ENCODE measurements around the gene FBXO47. TPM values are rescaled to one million over a fixed set of nuclear protein-coding genes. Genes with fewer than 3 reads are reported as not detected.

Gene FBXO47
- total RNA-seq, 4 donors from 2014 or later: 0.26 TPM; not detected in 3

DNA sequence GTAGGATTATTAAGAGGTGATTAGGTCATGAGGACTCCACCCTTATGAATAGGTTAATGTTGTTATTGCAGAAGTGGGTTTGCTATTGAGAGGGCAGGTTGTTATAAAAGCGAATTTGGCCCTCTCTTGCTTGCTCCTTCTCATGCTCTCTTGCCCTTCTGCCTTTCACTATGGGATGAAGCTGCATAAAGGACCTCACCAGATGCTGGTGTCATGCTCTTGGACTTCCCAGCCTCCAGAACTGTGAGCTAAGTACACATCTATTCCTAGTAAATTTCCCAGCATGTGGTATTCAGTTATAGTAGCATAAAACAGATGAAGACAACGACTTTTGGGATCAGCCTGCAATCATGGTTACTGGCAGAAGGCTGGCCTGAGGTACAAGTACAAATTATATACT, 41.4 kb upstream of the FBXO47 start:
- WGBS: 81% methylated on average over 2 of the region's 2 CpGs
- Histone ChIP-seq H3K27me3 (no peaks in the 10 kb centered on the region), H3K4me3 (no peak overlapping the region), H3K4me1 (peaks cover under 1 to 3% (median 3%) of the 10 kb centered on the region in 4 donors), H3K27ac (replicated peaks in 1 of 4) (no peak overlapping the region), H3K9me3 (no peaks in the 10 kb centered on the region), H3K36me3 (no peaks in the 10 kb centered on the region)
- intact Hi-C loops (cut with DNase I): no loop called here
- TF ChIP-seq, protein P1, sequence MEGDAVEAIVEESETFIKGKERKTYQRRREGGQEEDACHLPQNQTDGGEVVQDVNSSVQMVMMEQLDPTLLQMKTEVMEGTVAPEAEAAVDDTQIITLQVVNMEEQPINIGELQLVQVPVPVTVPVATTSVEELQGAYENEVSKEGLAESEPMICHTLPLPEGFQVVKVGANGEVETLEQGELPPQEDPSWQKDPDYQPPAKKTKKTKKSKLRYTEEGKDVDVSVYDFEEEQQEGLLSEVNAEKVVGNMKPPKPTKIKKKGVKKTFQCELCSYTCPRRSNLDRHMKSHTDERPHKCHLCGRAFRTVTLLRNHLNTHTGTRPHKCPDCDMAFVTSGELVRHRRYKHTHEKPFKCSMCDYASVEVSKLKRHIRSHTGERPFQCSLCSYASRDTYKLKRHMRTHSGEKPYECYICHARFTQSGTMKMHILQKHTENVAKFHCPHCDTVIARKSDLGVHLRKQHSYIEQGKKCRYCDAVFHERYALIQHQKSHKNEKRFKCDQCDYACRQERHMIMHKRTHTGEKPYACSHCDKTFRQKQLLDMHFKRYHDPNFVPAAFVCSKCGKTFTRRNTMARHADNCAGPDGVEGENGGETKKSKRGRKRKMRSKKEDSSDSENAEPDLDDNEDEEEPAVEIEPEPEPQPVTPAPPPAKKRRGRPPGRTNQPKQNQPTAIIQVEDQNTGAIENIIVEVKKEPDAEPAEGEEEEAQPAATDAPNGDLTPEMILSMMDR (IDR thresholded peaks at IDR 0.05): no peak
- TF ChIP-seq POLR2AphosphoS5 (IDR thresholded peaks at IDR 0.05) (no peak), POLR2A (IDR thresholded peaks at IDR 0.05; ENCODE audit: low read depth) (no peak), EP300 (IDR thresholded peaks at IDR 0.05) (no peak)
- DNase-seq (ENCODE audit: extremely low spot score): no peak

DNA sequence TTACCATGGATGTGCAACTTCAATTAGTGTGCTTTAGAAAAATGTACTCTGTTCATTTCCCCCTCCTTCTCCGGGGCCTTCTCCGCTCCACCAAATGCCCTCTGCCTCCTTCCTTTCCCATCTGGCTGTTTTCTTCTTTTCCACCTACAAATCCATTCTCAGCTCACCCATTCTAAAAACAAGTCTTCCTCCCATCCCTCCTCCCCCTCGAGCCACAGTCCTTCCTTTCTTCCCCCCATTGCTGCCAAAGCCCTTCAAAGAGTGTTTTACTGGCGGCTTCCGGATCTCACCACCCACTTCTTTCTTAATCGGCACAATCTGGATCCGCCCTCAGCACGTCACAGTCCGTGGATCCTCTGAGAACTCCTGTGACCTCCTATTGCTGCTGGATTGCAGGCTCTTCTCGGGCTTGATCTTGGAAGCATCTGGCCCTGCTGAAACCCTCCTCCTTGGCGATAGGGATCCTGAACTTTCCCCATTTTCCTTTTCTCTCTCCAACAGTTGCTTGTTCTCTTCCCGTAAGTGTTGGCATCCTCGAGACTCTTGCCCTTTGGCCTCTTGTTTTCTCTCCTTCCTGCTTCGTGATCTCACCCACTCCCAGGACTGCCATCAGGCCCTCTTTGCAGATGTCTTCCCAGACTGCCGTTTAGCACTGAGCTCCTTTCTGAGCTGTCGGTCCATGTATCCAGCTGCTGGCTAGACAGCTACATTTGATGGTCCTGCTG, 36.0 kb upstream of the FBXO47 start:
- intact Hi-C loops (cut with DNase I): no loop called here
- Histone ChIP-seq H3K27ac (replicated peaks in 1 of 4) (peak overlapping the region; percentile 69 to 84 (median 82)), H3K4me3 (peak overlapping the region; percentile 2 to 28 (median 14)), H3K36me3 (no peaks in the 10 kb centered on the region), H3K9me3 (no peaks in the 10 kb centered on the region), H3K4me1 (peaks cover 28 to 48% (median 39%) of the 10 kb centered on the region in 4 donors), H3K27me3 (no peaks in the 10 kb centered on the region)
- WGBS: 45% methylated on average over 16 of the region's 16 CpGs
- peak; percentile 93 for DNase-seq (ENCODE audit: extremely low spot score)
- TF ChIP-seq EP300 (IDR thresholded peaks at IDR 0.05): no peak
- peak; percentile 59 to 60 for TF ChIP-seq POLR2AphosphoS5 (IDR thresholded peaks at IDR 0.05)
- TF ChIP-seq, protein P1 (IDR thresholded peaks at IDR 0.05): no peak
- TF ChIP-seq POLR2A (IDR thresholded peaks at IDR 0.05; ENCODE audit: low read depth): no peak

DNA sequence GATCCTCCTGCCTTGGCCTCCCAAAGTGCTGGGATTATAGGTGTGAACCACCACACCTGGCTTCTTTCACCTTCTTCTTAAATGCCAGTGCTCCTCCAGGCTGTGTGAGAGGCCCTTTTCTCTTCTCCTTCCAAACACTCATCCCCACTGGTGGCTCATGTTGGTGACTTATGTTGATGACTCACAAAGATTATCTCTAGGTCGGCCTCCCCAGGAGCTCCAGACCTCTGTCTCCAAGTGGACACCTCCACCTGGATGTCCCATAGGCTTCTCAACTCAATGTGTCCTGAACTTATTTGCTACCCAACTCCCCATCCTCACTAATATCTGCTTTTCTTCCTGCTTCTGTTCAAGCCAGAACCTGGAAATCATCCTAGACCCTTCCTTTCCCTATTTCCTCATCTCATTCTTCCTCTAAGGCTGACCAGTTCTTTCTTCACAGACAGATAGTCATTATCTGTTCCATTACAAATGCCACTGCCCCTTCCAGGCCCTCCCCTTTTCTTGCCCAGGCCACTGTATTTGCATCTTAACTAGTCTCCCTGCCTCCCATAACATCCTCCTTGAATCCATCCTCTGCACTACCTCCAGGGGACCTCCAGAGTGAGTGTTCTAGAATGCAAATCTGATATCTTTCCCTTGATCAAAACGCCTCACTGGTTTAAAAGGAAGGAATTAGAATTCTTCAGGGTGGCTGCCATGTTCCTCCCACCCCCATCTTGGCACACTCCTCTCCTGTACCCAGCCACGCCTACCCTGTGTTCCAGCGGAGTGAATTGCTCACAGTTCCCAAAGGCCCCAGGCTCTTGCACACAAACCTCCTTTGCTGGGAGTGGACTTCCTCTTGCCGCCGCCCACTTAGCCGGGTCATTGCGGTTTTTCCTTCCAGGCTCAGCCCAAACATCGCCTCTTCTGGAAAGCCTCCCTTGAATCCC, 34.8 kb upstream of the FBXO47 start:
- WGBS: 57% methylated on average over 9 of the region's 9 CpGs
- DNase-seq (ENCODE audit: extremely low spot score): peak; percentile 93
- Histone ChIP-seq H3K27ac (replicated peaks in 1 of 4) (peak overlapping the region; percentile 69 to 84 (median 82)), H3K9me3 (peaks cover 0 to 10% (median 8%) of the 10 kb centered on the region in 4 donors), H3K36me3 (no peaks in the 10 kb centered on the region), H3K27me3 (no peaks in the 10 kb centered on the region), H3K4me3 (peak overlapping the region; percentile 2 to 28 (median 14)), H3K4me1 (peaks cover 28 to 48% (median 39%) of the 10 kb centered on the region in 4 donors)
- TF ChIP-seq EP300 (IDR thresholded peaks at IDR 0.05): no peak
- TF ChIP-seq, protein P1 (IDR thresholded peaks at IDR 0.05): no peak
- peak; percentile 69 for TF ChIP-seq POLR2AphosphoS5 (IDR thresholded peaks at IDR 0.05)
- no peak for TF ChIP-seq POLR2A (IDR thresholded peaks at IDR 0.05; ENCODE audit: low read depth)
- intact Hi-C loops (cut with DNase I): no loop called here

DNA sequence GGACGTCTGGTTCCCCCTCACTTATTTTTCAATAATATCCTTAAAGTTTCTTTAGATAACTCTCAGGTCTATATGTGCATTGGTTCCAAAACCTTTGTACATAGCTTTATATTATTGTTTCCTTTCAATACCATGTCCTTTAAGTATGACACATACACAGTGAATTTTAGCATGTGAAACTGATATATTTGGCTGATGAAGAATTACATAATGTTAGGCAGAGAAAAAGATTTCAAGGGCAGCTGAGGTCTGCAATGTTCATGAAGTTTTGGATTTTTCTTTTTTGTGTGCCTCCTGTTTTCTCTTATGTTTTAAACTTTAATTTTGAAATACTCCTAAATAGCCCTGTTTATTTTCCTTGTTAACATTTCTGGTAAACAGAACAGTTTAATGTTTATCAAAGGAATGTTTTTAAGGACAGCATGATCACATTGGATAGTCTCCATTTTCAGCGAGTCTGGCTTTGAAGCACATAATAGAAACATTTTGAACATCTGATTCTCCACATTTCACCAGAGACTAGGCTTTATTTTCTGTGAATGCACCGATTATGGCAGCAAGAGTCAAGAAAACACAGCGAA, 32.9 kb upstream of the FBXO47 start:
- no peak overlapping the region for H3K4me3 ChIP-seq
- H3K27me3 ChIP-seq: no peaks in the 10 kb centered on the region
- intact Hi-C loops (cut with DNase I): no loop called here
- DNase-seq (ENCODE audit: extremely low spot score): no peak
- peaks cover 0 to 18% (median 13%) of the 10 kb centered on the region in 4 donors for H3K9me3 ChIP-seq
- 46% methylated on average over 4 of the region's 4 CpGs for WGBS
- no peak for TF ChIP-seq POLR2AphosphoS5 (IDR thresholded peaks at IDR 0.05)
- H3K36me3 ChIP-seq: no peaks in the 10 kb centered on the region
- H3K27ac ChIP-seq (replicated peaks in 1 of 4): peak overlapping the region; percentile 46 to 84 (median 62)
- peaks cover 28 to 48% (median 39%) of the 10 kb centered on the region in 4 donors for H3K4me1 ChIP-seq

Data from esophagus muscularis mucosa (tissue), 4 donors.